SK-N-MC (cell line): ENCODE data around the gene PLEKHJ1.

Source experiments
- EZH2 ChIP-seq: fragments of 200-600 bp; sonication (generic); IDR thresholded peaks from one replicate; pipeline ENCODE4 v1.6.1; 2017; ENCODE audit warnings: antibody characterized with exemption
- FOXP2 ChIP-seq: optimal IDR thresholded peaks from 2 replicates; pipeline ENCODE3; 2011; ENCODE audit warnings: mild to moderate bottlenecking, moderate library complexity; ENCODE audit not compliant: insufficient read depth; ENCODE audit errors: extremely low read length, control extremely low read depth
- POLR2AphosphoS5 ChIP-seq: IDR thresholded peaks from 2 replicates; pipeline ENCODE4 v1.6.1; 2012; ENCODE audit warnings: mild to moderate bottlenecking, low read depth, low read length, borderline replicate concordance

GRCh38 chr19:2269244-2270156, 33.4 kb upstream of the PLEKHJ1 start:
- no peak for TF ChIP-seq EZH2
- peak; percentile 99 for TF ChIP-seq POLR2AphosphoS5
- TF ChIP-seq FOXP2: no peak
